Natural killer cell (primary cell): Measurements from ENCODE around the gene ZNF610. TPM values are rescaled to one million over a fixed set of nuclear protein-coding genes. Genes with fewer than 3 reads are reported as not detected.
"Not testable (repeated sequence)": the region's sequence is repeated elsewhere in the genome, so short reads cannot be mapped to it uniquely, and the experiment has no call there.

Source experiments
- ATAC-seq, 3 donors: fragments of 150-1000 bp in 2 of 3; fragments of 200-7000 bp in 1 of 3; cut with Tn5 transposase; 1 replicate in 1 of 3; 2 replicates in 2 of 3; pipeline ENCODE4 v1.10.0; 2021; ENCODE audit warnings: mild to moderate bottlenecking in 2 of 3, moderate library complexity in 2 of 3
- DNase-seq, 2 donors: peaks; one replicate each; pipeline versions ENCODE4 v3.0.0 to v3.0.0-alpha.2; 2013 to 2021; ENCODE audit warnings: mixed read lengths in 1 of 2
- H3K27ac ChIP-seq: one replicate; pipeline ENCODE4 v1.5.1; 2013; ENCODE audit warnings: mild to moderate bottlenecking, low read length
- H3K27me3 ChIP-seq: one replicate; pipeline ENCODE4 v1.6.1; 2013; ENCODE audit warnings: low read length; ENCODE audit not compliant: control insufficient read depth, insufficient read depth
- H3K36me3 ChIP-seq: one replicate; pipeline ENCODE4 v1.6.1; 2013; ENCODE audit warnings: low read length; ENCODE audit not compliant: control insufficient read depth, insufficient read depth
- H3K4me1 ChIP-seq: one replicate; pipeline ENCODE4 v1.6.1; 2013; ENCODE audit warnings: low read length; ENCODE audit not compliant: control insufficient read depth, insufficient read depth
- H3K4me3 ChIP-seq: one replicate; pipeline ENCODE4 v1.5.1; 2013; ENCODE audit warnings: low read length
- H3K9me3 ChIP-seq: one replicate; pipeline ENCODE4 v1.6.1; 2013; ENCODE audit warnings: low read length; ENCODE audit not compliant: control insufficient read depth, insufficient read depth
- H3K27ac Mint-ChIP-seq, 2 donors: one replicate each; pipeline ENCODE4 v1.8.0; 2022; ENCODE audit warnings: mild to moderate bottlenecking in 2 of 2, mixed read lengths in 2 of 2, moderate library complexity in 1 of 2
- H3K27me3 Mint-ChIP-seq, 2 donors: one replicate each; pipeline ENCODE4 v1.8.0; 2022; ENCODE audit warnings: low read depth in 2 of 2, mixed read lengths in 2 of 2
- H3K36me3 Mint-ChIP-seq: one replicate; pipeline ENCODE4 v1.8.0; 2022; ENCODE audit warnings: mixed read lengths
- H3K4me1 Mint-ChIP-seq, 2 donors: one replicate each; pipeline ENCODE4 v1.8.0; 2022; ENCODE audit warnings: mixed read lengths in 2 of 2
- H3K4me3 Mint-ChIP-seq: one replicate; pipeline ENCODE4 v1.8.0; 2022; ENCODE audit warnings: mild to moderate bottlenecking, moderate library complexity, mixed read lengths
- H3K9me3 Mint-ChIP-seq, 2 donors: one replicate each; pipeline ENCODE4 v1.8.0; 2022; ENCODE audit warnings: mixed read lengths in 2 of 2
- CTCF ChIP-seq: fragments of 200-600 bp; IDR thresholded peaks from one replicate; pipeline ENCODE4 v1.8.0; 2022; ENCODE audit warnings: antibody characterized with exemption
- WGBS: methylation state at CpG from one replicate; pipeline ENCODE4 v1.1.7; 2013; ENCODE audit warnings: missing lambda C conversion rate; ENCODE audit not compliant: insufficient coverage; 5-methylcytosine and 5-hydroxymethylcytosine counted together
- intact Hi-C: fragments of 100-400 bp; cut with micrococcal nuclease; formaldehyde crosslinking; loops from one replicate; pipeline ENCODE4 v1.14.2; 2022
- total RNA-seq, 4 donors: library from RNA; stranded (reverse); fragments of 120-200 nt in 1 of 4; gene quantifications; one replicate each; pipeline versions ENCODE4 v1.2.3 to v1.2.4, GENCODE V29; 2013 to 2022

The ZNF610 gene
- under 1 TPM; 0.68 to 0.86 (median 0.82) TPM for total RNA-seq
- total RNA-seq (2013) = 2.3 TPM

- DNase-seq = peak; percentile 91 to 92
- no peak for TF ChIP-seq CTCF
- H3K9me3 ChIP-seq = peaks cover 32% of the 10 kb centered on the region
- peak within 1 kb of the TSS; percentile 93 for H3K4me3 ChIP-seq
- Mint-ChIP-seq H3K9me3 (peaks cover 7 to 14% of the 10 kb centered on the region in 2 donors), H3K4me3 (peak within 1 kb of the TSS; percentile 95), H3K4me1 (peaks cover 13 to 17% of the 10 kb centered on the region in 2 donors), H3K27ac (peak within 1 kb of the TSS; percentile 89 to 92), H3K36me3 (peaks cover 26% of the 10 kb centered on the region), H3K27me3 (no peaks in the 10 kb centered on the region)
- 2% methylated on average over 55 of the region's 55 CpGs for WGBS
- peak within 1 kb of the TSS; percentile 84 for H3K27ac ChIP-seq
- peak; percentile 95 to 99 (median 98) for ATAC-seq
- no peaks in the 10 kb centered on the region for H3K27me3 ChIP-seq
- no peaks in the 10 kb centered on the region for H3K36me3 ChIP-seq
- H3K4me1 ChIP-seq = peaks cover 18% of the 10 kb centered on the region
- intact Hi-C loops = loop anchor here (1.0 to 5.0 kb wide), 3 partner anchors 34 to 164 kb away; partner anchors contain the start of genes ZNF480 and ZNF836
Observed at GRCh38 chr19:52336117-52336790, at the start of gene ZNF610. Gene ZNF610, plus strand, starts transcription at chr19:52336243. Its CDS starts 12,930 bp downstream, at chr19:52349173.

GRCh38 chr19:52286256-52286655 lies 49.8 kb upstream of the ZNF610 start:
- H3K27ac Mint-ChIP-seq = peak overlapping the region in 1 of 2 donors; percentile 23
- 100% methylated on average over 5 of the region's 6 CpGs for WGBS

GRCh38 chr19:52291781-52292180 lies 44.3 kb upstream of the ZNF610 start:
- DNase-seq = no peak
- Histone ChIP-seq H3K4me1 (peaks cover 7% of the 10 kb centered on the region), H3K36me3 (peaks cover 25% of the 10 kb centered on the region), H3K27me3 (no peaks in the 10 kb centered on the region), H3K9me3 (peaks cover 6% of the 10 kb centered on the region), H3K4me3 (no peak overlapping the region), H3K27ac (no peak overlapping the region)
- H3K36me3 Mint-ChIP-seq = peaks cover 28% of the 10 kb centered on the region
- H3K27ac Mint-ChIP-seq = no peak overlapping the region
- WGBS = 96% methylated on average over 3 of the region's 3 CpGs
- peaks cover 0 to 5% of the 10 kb centered on the region in 2 donors for H3K4me1 Mint-ChIP-seq
- H3K9me3 Mint-ChIP-seq = no peaks in the 10 kb centered on the region
- TF ChIP-seq CTCF = no peak
- H3K4me3 Mint-ChIP-seq = no peak overlapping the region
- intact Hi-C loops = no loop called here
- no peak for ATAC-seq
- H3K27me3 Mint-ChIP-seq = no peaks in the 10 kb centered on the region

More at GRCh38 chr19:52286256-52286655, 49.8 kb upstream of the ZNF610 start:
- ATAC-seq (no peak), DNase-seq (no peak)
- no peaks in the 10 kb centered on the region for H3K4me1 ChIP-seq
- no peak overlapping the region for H3K4me3 ChIP-seq
- Mint-ChIP-seq H3K4me3 (no peak overlapping the region), H3K4me1 (peaks cover 0 to 5% of the 10 kb centered on the region in 2 donors), H3K36me3 (peaks cover 52% of the 10 kb centered on the region), H3K9me3 (no peaks in the 10 kb centered on the region), H3K27me3 (no peaks in the 10 kb centered on the region)
- H3K36me3 ChIP-seq = peaks cover 63% of the 10 kb centered on the region
- no peak overlapping the region for H3K27ac ChIP-seq
- H3K9me3 ChIP-seq = peaks cover 4% of the 10 kb centered on the region
- intact Hi-C loops = no loop called here
- no peak for TF ChIP-seq CTCF
- no peaks in the 10 kb centered on the region for H3K27me3 ChIP-seq

DNA sequence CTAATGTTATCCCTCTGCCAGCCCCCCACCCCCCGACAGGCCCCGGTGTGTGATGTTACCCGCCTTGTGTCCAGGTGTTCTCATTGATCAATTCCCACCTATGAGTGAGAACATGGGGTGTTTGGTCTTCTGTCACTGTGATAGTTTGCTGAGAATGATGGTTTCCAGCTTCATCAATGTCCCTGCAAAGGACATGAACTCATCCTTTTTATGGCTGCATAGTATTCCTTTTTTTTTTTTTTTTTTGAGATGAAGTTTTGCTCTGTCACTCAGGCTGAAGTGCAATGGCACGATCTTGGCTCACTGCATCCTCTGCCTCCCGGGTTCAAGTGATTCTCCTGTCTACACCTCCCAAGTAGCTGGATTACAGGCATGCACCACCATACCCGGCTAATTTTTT lies 43.1 kb upstream of the ZNF610 start:
- peaks cover 19% of the 10 kb centered on the region for H3K36me3 ChIP-seq
- Mint-ChIP-seq H3K36me3 (peaks cover 22% of the 10 kb centered on the region), H3K4me1 (peaks cover 10 to 15% of the 10 kb centered on the region in 2 donors)
- H3K4me3 ChIP-seq, H3K9me3 Mint-ChIP-seq, H3K9me3 ChIP-seq, H3K27me3 ChIP-seq, intact Hi-C loops, DNase-seq, H3K27ac ChIP-seq, H3K27me3 Mint-ChIP-seq, H3K4me3 Mint-ChIP-seq, ATAC-seq, H3K27ac Mint-ChIP-seq: not testable (repeated sequence)
- H3K4me1 ChIP-seq = peaks cover 12% of the 10 kb centered on the region
- WGBS = 100% methylated on average over 5 of the region's 6 CpGs
